ENCODE data around the gene SMIM44.
A peak's percentile ranks its signal among the peaks of the same experiment; 100 is the strongest.

Gene SMIM44

GRCh38 chr19:3522421-3523360 lies 39.5 kb upstream of the SMIM44 start:
- no peak overlapping the region for H3K4me3 ChIP-seq (ENCODE audit: low read length)
- no peak for TF ChIP-seq CTCF (IDR thresholded peaks at IDR 0.05; ENCODE audit: insufficient read depth, low read depth, low read length, missing control alignments)
- DNase-seq (ENCODE audit: low read depth): no peak

- DNase-seq (ENCODE audit: low read depth): no peak
- H3K4me3 ChIP-seq (ENCODE audit: low read length): no peak overlapping the region
- TF ChIP-seq CTCF (IDR thresholded peaks at IDR 0.05; ENCODE audit: insufficient read depth, low read depth, low read length, missing control alignments): no peak
Observed at GRCh38 chr19:3521104-3521445, 37.8 kb upstream of the SMIM44 start.

- TF ChIP-seq CTCF (IDR thresholded peaks at IDR 0.05; ENCODE audit: insufficient read depth, low read depth, low read length, missing control alignments): peak; percentile 7
- H3K4me3 ChIP-seq (ENCODE audit: low read length): no peak overlapping the region
- peak; percentile 93 for DNase-seq (ENCODE audit: low read depth)
Observed at GRCh38 chr19:3520166-3521103, 37.2 kb upstream of the SMIM44 start.

DNA sequence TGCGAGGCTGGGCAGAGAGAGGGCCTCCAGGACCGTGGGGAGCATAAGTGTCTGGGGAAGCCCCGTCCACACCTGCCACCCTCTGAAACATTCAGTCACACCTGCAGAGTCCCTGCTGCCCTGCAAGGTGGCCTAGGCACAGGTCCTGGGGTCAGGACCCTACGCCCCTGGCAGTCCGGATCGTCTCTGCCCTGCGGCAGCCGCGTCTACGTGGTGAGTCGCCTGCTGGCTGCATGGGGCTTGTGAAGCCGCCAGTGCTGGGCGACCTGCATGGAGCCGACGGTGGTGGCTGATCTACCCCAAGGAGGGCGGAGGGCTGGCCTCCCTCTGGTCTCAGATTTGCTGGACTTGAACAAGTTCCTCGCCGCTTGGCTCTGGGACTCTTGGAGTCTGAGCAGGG lies 35.9 kb upstream of the SMIM44 start:
- no peak for TF ChIP-seq CTCF (IDR thresholded peaks at IDR 0.05; ENCODE audit: insufficient read depth, low read depth, low read length, missing control alignments)
- no peak overlapping the region for H3K4me3 ChIP-seq (ENCODE audit: low read length)

GRCh38 chr19:3518659-3519058 lies 35.4 kb upstream of the SMIM44 start:
- no peak for TF ChIP-seq CTCF (IDR thresholded peaks at IDR 0.05; ENCODE audit: insufficient read depth, low read depth, low read length, missing control alignments)
- H3K4me3 ChIP-seq (ENCODE audit: low read length): no peak overlapping the region
- no peak for DNase-seq (ENCODE audit: low read depth)

More for the DNA sequence above, 35.9 kb upstream of the SMIM44 start:
- no peak for DNase-seq (ENCODE audit: low read depth)

GRCh38 chr19:3518255-3518654 lies 35.0 kb upstream of the SMIM44 start:
- no peak for DNase-seq (ENCODE audit: low read depth)

More at GRCh38 chr19:3518255-3518654, 35.0 kb upstream of the SMIM44 start:
- TF ChIP-seq CTCF (IDR thresholded peaks at IDR 0.05; ENCODE audit: insufficient read depth, low read depth, low read length, missing control alignments): no peak
- no peak overlapping the region for H3K4me3 ChIP-seq (ENCODE audit: low read length)

Measured in epithelial cell of esophagus (primary cell).